HepG2 (cell line): ENCODE measurements around the gene TXNL4B. TPM values are rescaled to one million over a fixed set of nuclear protein-coding genes. Genes with fewer than 3 reads are reported as not detected.

Experiments
- CC2D1A ChIP-seq: sonication (generic); formaldehyde crosslinking; IDR thresholded peaks from 2 replicates; pipeline ENCODE4 v1.8.1; 2023; ENCODE audit warnings: mild to moderate bottlenecking, missing genetic modification reagents
- KLF12 ChIP-seq: sonication (generic); formaldehyde crosslinking; IDR thresholded peaks from 2 replicates; pipeline ENCODE4 v1.4.0; 2020; ENCODE audit warnings: missing genetic modification reagents, borderline replicate concordance
- LRRFIP1 ChIP-seq: sonication (generic); formaldehyde crosslinking; conservative IDR thresholded peaks from 2 replicates; pipeline ENCODE4 v1.4.0; 2020; ENCODE audit warnings: missing genetic modification reagents
- MEIS2 ChIP-seq: sonication (generic); formaldehyde crosslinking; IDR thresholded peaks from 2 replicates; pipeline ENCODE4 v1.9.0; 2021; ENCODE audit warnings: mild to moderate bottlenecking, missing genetic modification reagents
- MYPOP ChIP-seq: sonication (generic); formaldehyde crosslinking; IDR thresholded peaks from 2 replicates; pipeline ENCODE4 v1.8.1; 2023; ENCODE audit warnings: mild to moderate bottlenecking, moderate library complexity, missing genetic modification reagents
- NFE2L2 ChIP-seq: fragments of 150-350 bp; IDR thresholded peaks from 2 replicates; pipeline ENCODE4 v1.6.1; 2014; ENCODE audit warnings: low read length
- PHF5A ChIP-seq: IDR thresholded peaks from one replicate; pipeline ENCODE4 v1.6.1; 2018; ENCODE audit warnings: low read depth, missing genetic modification reagents; ENCODE audit not compliant: unreplicated experiment
- SOX13 ChIP-seq, 3 experiments: fragments of 450-650 bp in 1 of 3; sonication (generic) in 1 of 3; formaldehyde crosslinking in 1 of 3; IDR thresholded peaks in 2 of 3; conservative IDR thresholded peaks in 1 of 3; 2 replicates each; pipeline versions ENCODE4 v1.5.0 to v1.6.1; 2016 to 2020; ENCODE audit warnings: antibody characterized with exemption in 1 of 3, mild to moderate bottlenecking in 1 of 3, missing compliant biosample characterization in 1 of 3, missing genetic modification reagents in 1 of 3, moderate library complexity in 1 of 3
- STAG1 ChIP-seq: sonication (generic); formaldehyde crosslinking; IDR thresholded peaks from 2 replicates; pipeline ENCODE4 v1.4.0; 2020; ENCODE audit warnings: missing genetic modification reagents
- TEAD3 ChIP-seq: optimal IDR thresholded peaks from 2 replicates; pipeline ENCODE3; 2016; ENCODE audit warnings: borderline replicate concordance
- THAP9 ChIP-seq: sonication (generic); formaldehyde crosslinking; IDR thresholded peaks from 2 replicates; pipeline ENCODE4; 2020; ENCODE audit warnings: missing genetic modification reagents, mild to moderate bottlenecking, borderline replicate concordance
- UBTF ChIP-seq: sonication (generic); formaldehyde crosslinking; IDR thresholded peaks from 2 replicates; pipeline ENCODE4 v1.4.0; 2020; ENCODE audit warnings: mild to moderate bottlenecking, missing genetic modification reagents
- ZFP90 ChIP-seq: sonication (generic); formaldehyde crosslinking; IDR thresholded peaks from 2 replicates; pipeline ENCODE4 v1.8.0; 2022; ENCODE audit warnings: missing genetic modification reagents, mild to moderate bottlenecking, inconsistent platforms, borderline replicate concordance
- ZNF12 ChIP-seq: sonication (generic); formaldehyde crosslinking; IDR thresholded peaks from 2 replicates; pipeline ENCODE4 v1.5.0; 2020; ENCODE audit warnings: missing genetic modification reagents
- ZNF263 ChIP-seq: sonication (generic); formaldehyde crosslinking; IDR thresholded peaks from 2 replicates; pipeline ENCODE4 v1.4.0; 2020; ENCODE audit warnings: missing genetic modification reagents
- ZNF350 ChIP-seq: sonication (generic); formaldehyde crosslinking; IDR thresholded peaks from 2 replicates; pipeline ENCODE4 v1.4.0; 2020; ENCODE audit warnings: mild to moderate bottlenecking, low read depth, missing genetic modification reagents, borderline replicate concordance
- ZNF784 ChIP-seq: sonication (generic); formaldehyde crosslinking; IDR thresholded peaks from 2 replicates; pipeline ENCODE4 v1.5.1; 2020; ENCODE audit warnings: missing genetic modification reagents, mild to moderate bottlenecking, borderline replicate concordance
- polyA plus RNA-seq, 8 experiments: library from polyadenylated mRNA; depleted of rRNA in 3 of 8; stranded (reverse) in 7 of 8; unstranded in 1 of 8; fragments of >200 nt; fragmentation: Illumina TruSeq in 4 of 8; extraction: Trizol in 4 of 8; gene quantifications; 2 replicates each; pipeline versions ENCODE4 v1.2.1 to v1.2.3, GENCODE V29; 2011 to 2016; ENCODE audit warnings: low read depth in 4 of 8, missing spikeins in 1 of 8, mixed read lengths in 1 of 8; ENCODE audit not compliant: insufficient read depth in 1 of 8
- total RNA-seq, 5 experiments: library from RNA; depleted of rRNA; stranded (reverse); fragments of >200 nt; fragmentation: Illumina TruSeq; extraction: Trizol; gene quantifications; 2 replicates each; pipeline ENCODE4 v1.2.3, GENCODE V29; 2016; ENCODE audit warnings: low read depth in 1 of 5

Gene TXNL4B
- total and polyA plus RNA-seq, 2 of the 13 experiments (the other 11 are each of a cell fraction or from before 2014, with no cell fraction given) = 17.4 to 18.3 TPM

- TF ChIP-seq THAP9 (no peak; the same call in 1 of the 2 replicates), TEAD3 (CRISPR knock-in tag) (peak; percentile 28), ZNF784 (peak; percentile 41; the same call in 1 of the 2 replicates), ZNF350 (peak; percentile 44; the same call in 1 of the 2 replicates), ZNF12 (CRISPR knock-in tag) (no peak), SOX13 (IDR thresholded peaks at IDR 0.05) (no peak), SOX13 (CRISPR knock-in tag; conservative IDR thresholded peaks at IDR 0.05 in 1 of 2, IDR thresholded peaks at IDR 0.05 in 1 of 2) (peak in 1 of 2 experiments; percentile 64; a peak in 2 of 4 replicates), KLF12 (CRISPR knock-in tag) (no peak), PHF5A (peak; percentile 3), MEIS2 (CRISPR knock-in tag) (peak; percentile 32; the same call in 1 of the 2 replicates), MYPOP (CRISPR knock-in tag) (peak; percentile 71; the same call in 1 of the 2 replicates), NFE2L2 (peak; percentile 25; the same call in 1 of the 2 replicates), STAG1 (CRISPR knock-in tag) (peak; percentile 93), ZNF263 (CRISPR knock-in tag) (0 out of 2 replicates have a peak, but pooled peaks have one; percentile 62), LRRFIP1 (CRISPR knock-in tag) (no peak), ZFP90 (CRISPR knock-in tag) (0 out of 2 replicates have a peak, but pooled peaks have one; percentile 37), UBTF (CRISPR knock-in tag) (peak; percentile 13; the same call in 1 of the 2 replicates), CC2D1A (0 out of 2 replicates have a peak, but pooled peaks have one; percentile 47)
These were observed 31.6 kb upstream of the TXNL4B start (continued) for GRCh38 chr16:72124761-72125634.
